Thoracic aorta (tissue), 2 donors: ENCODE results near the gene SLC25A31. TPM values are rescaled to one million over a fixed set of nuclear protein-coding genes. Genes with fewer than 3 reads are reported as not detected.

Source experiments
- ATAC-seq: fragments of 150-250 bp; one replicate; pipeline ENCODE4 v1.8.0; 2017; ENCODE audit warnings: low read depth; ENCODE audit not compliant: insufficient number of reproducible peaks, low FRiP score
- DNase-seq: peaks from one replicate; pipeline ENCODE4 v3.0.0-alpha.2; 2020; ENCODE audit warnings: low spot score
- H3K27ac ChIP-seq, 2 donors: fragments of 200-600 bp; sonication (generic); 1 replicate in 1 of 2; 2 replicates in 1 of 2; pipeline ENCODE4 v1.5.1; 2016; ENCODE audit warnings: mild to moderate bottlenecking in 2 of 2, moderate library complexity in 2 of 2
- H3K27me3 ChIP-seq: fragments of 200-600 bp; sonication (generic); replicated peaks from 2 replicates; pipeline ENCODE4 v1.6.0; 2016; ENCODE audit warnings: mild to moderate bottlenecking; ENCODE audit not compliant: insufficient read depth
- H3K36me3 ChIP-seq: fragments of 200-600 bp; sonication (generic); one replicate; pipeline ENCODE4 v1.5.1; 2016
- H3K4me1 ChIP-seq, 2 donors: fragments of 200-600 bp; sonication (generic); 1 replicate in 1 of 2; 2 replicates in 1 of 2; pipeline versions ENCODE4 v1.5.1 to v1.6.0; 2016; ENCODE audit warnings: low read depth in 2 of 2, mild to moderate bottlenecking in 1 of 2; ENCODE audit not compliant: control insufficient read depth in 1 of 2
- H3K4me3 ChIP-seq: fragments of 200-600 bp; sonication (generic); 2 replicates; pipeline ENCODE4 v1.5.1; 2016; ENCODE audit warnings: mild to moderate bottlenecking
- H3K9me3 ChIP-seq: fragments of 200-600 bp; sonication (generic); 2 replicates; pipeline ENCODE4 v1.5.1; 2016
- CTCF ChIP-seq: fragments of 200-600 bp; sonication (generic); IDR thresholded peaks from one replicate; pipeline ENCODE4 v1.5.1; 2019; ENCODE audit warnings: antibody characterized with exemption
- total RNA-seq, 2 donors: library from RNA; depleted of rRNA; stranded (reverse); fragments of >200 nt; gene quantifications; one replicate each; pipeline versions ENCODE4 v1.1.0 to v1.2.3, GENCODE V29; 2016

SLC25A31 gene
- total RNA-seq, 2 donors from 2014 or later = not detected

DNA sequence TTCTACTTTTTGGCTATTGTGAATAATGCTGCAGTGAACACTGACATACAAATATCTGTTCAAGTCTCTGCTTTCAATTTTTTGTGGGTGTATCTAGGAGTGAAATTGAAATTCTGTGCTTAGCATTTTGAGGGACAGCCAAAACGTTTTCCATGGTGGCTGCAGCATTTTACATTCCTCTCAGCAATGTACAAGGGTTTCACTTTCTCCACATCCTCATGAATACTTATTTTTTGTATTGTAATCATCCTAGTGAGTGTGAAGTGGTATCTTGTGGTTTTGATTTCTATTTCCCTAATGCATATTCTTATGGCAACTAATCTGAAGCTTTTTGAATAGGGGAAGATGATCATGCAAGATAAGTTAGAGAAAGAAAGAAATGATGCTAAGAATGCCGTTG is 92.2 kb downstream of the SLC25A31 start:
- Histone ChIP-seq H3K9me3 (no peaks in the 10 kb centered on the region), H3K4me1 (no peaks in the 10 kb centered on the region), H3K4me3 (no peak overlapping the region), H3K27ac (no peak overlapping the region), H3K36me3 (no peaks in the 10 kb centered on the region), H3K27me3 (no peaks in the 10 kb centered on the region)
- TF ChIP-seq CTCF = no peak
- ATAC-seq (no peak), DNase-seq (no peak)

Other genes with a start within 250 kb of the SLC25A31 start
- 10 to 100 TPM; 11.0 to 16.6 TPM for gene INTU, start 97.4 kb upstream of the SLC25A31 start, total RNA-seq
- gene HSPA4L, start 51.9 kb downstream of the SLC25A31 start, total RNA-seq = 10 to 100 TPM in 1 of 2 donors, 1 to 10 TPM in 1; 5.8 to 15.9 TPM
- 1 to 10 TPM; 1.2 to 2.1 TPM for gene PLK4, start 150.5 kb downstream of the SLC25A31 start, total RNA-seq
- gene MFSD8, start 234.8 kb downstream of the SLC25A31 start, total RNA-seq = 10 to 100 TPM; 28.2 to 30.7 TPM
- gene ABHD18, start 235.0 kb downstream of the SLC25A31 start, total RNA-seq = 10 to 100 TPM in 1 of 2 donors, 1 to 10 TPM in 1; 7.4 to 17.0 TPM